MM.1S (cell line): ENCODE data around the gene TBC1D14.

Experiments used
- CTCF ChIP-seq: fragments of 300-600 bp; sonication (generic); IDR thresholded peaks from 2 replicates; pipeline ENCODE4 v1.5.1; 2016; ENCODE audit warnings: antibody characterized with exemption, low read length, mixed read lengths
- EZH2 ChIP-seq: fragments of 300-600 bp; sonication (generic); optimal IDR thresholded peaks from 2 replicates; pipeline ENCODE3; 2017; ENCODE audit warnings: low read depth, mild to moderate bottlenecking, antibody characterized with exemption, low read length, mixed read lengths

GRCh38 chr4:6961496-6962210 lies 52.0 kb downstream of the TBC1D14 start:
- TF ChIP-seq CTCF (no peak), EZH2 (no peak)
